Globus pallidus (tissue), 1 donor: Measurements from ENCODE around the gene RAB3D.
"Not testable (repeated sequence)": the region's sequence is repeated elsewhere in the genome, so short reads cannot be mapped to it uniquely, and the experiment has no call there.

Source experiments
- DNase-seq: peaks from one replicate; pipeline ENCODE4 v3.0.0-alpha.2; 2015; ENCODE audit warnings: low spot score

RAB3D gene

DNA sequence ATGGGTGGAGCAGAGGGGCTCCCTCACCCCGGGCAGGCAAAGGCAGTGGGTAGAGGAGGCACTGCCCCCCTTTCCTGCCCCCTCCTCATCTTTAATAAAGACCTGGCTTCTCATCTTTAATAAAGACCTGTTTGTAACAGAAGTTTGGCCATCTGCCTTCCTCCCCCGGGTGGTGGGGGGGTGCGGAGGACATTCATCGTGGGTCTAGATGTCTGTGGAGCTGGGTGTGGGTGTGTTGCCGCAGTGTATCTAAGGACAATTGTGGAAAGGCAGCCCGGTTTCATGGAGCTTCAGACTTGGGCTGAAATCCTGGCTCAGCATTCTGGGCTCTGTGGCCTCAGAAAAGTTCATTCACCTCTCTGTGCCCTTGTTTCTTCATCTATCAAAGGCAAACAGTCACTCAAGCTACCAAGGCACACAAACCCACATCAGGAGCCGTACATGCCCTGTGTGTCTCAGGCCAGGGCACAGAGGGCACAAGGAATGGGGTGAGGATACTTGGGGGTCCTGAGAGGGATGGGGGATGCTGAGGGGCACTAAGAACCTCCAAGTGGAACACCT, 26.2 kb upstream of the RAB3D start:
- DNase-seq = no peak

- DNase-seq = no peak
Observed at GRCh38 chr19:11364935-11365334, 25.5 kb upstream of the RAB3D start.

GRCh38 chr19:11364296-11364904, 24.9 kb upstream of the RAB3D start:
- no peak for DNase-seq

DNA sequence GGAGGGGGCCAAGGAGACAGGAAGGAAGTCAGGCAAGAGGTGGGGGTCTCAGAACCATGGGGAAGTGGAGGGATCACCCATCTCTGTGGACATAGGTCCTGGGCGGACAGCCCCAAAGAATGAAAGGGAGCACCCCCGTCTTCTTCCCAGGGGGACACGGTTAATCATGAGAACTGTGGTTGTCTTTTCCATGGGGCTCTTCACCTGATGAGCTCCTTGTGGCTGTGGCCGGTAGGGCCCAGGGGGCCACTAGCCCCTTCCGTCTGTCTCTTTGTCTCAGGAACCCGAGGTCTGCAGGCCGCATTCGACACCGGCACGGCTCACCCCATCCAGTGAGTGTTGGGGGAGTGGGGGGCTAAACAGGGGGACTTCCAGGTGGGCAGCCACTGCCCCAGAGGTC, 24.4 kb upstream of the RAB3D start:
- DNase-seq = no peak

- no peak for DNase-seq
Observed at GRCh38 chr19:11361771-11362731, 22.6 kb upstream of the RAB3D start.

DNA sequence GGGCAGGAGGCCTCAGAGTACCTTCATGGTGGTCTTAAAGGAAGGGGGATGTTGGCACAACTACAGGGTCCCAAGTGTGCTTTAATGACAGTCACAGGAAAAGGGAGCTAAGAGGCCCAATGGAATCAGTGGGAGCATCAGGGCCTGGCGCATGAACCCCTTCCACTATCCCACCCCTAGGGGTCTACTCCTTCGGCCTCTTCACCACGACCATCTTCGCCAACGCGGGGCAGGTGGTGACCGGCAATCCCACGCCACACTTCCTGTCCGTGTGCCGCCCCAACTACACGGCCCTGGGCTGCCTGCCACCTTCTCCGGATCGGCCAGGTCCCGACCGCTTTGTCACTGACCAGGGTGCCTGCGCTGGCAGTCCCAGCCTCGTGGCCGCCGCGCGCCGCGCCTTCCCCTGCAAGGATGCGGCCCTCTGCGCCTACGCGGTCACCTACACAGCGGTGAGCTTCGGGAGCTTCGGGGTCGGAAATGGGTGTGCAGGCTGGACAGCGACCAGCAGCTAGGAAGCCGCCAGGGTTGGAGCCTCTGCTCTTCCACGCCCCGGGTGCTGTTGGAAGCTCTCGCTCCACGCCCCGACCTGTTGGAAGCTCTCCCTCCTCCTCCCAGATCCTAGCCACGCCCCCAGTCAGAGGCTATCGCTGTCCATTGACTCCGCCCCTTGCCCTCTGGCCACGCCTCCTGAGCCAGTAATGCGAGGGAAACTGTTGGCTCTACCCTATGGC, 21.7 kb upstream of the RAB3D start:
- DNase-seq = no peak

DNA sequence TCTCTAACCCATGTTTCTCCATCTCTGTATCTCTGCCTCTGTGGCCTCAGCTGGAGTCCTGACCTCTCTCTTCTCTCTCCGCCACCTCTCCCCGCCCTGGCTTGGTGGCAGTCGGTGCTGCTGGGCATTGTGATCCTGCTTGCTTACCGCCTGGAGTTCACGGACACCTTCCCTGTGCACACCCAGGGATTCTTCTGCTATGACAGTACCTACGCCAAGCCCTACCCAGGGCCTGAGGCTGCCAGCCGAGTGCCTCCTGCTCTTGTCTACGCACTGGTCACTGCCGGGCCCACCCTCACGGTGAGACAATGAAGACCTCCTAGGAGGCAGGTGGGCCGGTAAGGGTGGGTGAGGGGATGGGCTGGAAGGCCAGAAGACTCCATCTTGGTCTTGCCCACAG, 20.0 kb upstream of the RAB3D start:
- no peak for DNase-seq

DNA sequence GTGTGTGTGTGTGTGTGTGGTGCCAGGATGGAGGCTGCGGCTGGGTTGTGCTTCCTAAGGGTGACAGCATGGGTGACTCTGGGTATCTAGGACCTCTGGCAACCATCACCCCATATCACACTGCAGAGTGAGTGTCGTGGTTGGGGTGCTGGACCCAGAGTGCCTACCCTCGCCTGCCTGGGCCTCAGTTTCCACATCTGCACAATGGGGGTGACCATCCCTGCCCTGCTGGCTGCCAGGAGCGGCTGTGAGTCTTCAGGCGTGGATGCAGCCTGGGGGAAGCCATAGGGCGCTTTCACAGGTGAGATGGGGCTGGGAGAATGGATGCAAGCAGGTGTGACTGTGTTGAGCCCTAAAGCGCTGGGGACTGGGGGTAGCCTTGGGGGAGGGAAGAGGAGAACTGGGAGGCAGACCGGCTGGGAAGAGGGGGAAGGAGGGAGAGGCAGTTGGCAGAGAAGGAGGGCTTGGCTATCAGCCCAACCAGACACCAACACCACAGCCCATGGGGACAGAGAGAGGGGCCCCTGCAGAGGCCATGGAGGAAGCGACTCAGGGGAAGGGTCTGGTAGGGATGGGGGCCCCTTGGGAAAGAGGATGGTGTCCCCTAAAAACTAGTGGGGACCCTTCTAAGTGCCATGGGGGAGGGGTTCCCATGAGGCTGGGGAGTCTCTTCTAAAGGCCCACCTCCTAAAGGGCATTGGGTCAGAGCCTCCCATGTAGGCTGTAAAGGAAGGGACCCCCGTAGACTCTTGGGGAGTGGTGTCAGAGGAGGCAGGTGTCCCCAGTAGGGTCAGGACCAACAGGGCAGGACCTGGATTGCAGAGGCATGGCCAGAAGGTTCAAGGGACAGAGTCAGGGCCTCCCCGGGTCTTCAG, 17.5 kb upstream of the RAB3D start:
- DNase-seq = no peak

DNA sequence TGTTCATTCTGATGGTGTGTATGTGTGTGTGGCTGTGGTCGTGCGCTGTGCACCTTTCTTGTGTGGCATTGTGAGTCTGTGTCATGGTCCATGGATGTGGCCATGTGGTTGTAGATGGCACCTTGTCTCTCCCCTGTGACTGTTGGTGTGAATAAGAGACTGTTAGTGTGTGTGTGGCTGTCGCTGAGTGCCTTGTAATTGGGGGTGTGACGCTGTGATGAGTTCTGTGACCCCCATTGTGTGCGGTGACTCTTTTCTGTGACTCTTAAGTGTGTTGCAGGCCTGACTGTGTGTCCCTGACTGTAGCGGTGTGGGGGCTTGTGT, 16.6 kb upstream of the RAB3D start:
- no peak for DNase-seq

DNA sequence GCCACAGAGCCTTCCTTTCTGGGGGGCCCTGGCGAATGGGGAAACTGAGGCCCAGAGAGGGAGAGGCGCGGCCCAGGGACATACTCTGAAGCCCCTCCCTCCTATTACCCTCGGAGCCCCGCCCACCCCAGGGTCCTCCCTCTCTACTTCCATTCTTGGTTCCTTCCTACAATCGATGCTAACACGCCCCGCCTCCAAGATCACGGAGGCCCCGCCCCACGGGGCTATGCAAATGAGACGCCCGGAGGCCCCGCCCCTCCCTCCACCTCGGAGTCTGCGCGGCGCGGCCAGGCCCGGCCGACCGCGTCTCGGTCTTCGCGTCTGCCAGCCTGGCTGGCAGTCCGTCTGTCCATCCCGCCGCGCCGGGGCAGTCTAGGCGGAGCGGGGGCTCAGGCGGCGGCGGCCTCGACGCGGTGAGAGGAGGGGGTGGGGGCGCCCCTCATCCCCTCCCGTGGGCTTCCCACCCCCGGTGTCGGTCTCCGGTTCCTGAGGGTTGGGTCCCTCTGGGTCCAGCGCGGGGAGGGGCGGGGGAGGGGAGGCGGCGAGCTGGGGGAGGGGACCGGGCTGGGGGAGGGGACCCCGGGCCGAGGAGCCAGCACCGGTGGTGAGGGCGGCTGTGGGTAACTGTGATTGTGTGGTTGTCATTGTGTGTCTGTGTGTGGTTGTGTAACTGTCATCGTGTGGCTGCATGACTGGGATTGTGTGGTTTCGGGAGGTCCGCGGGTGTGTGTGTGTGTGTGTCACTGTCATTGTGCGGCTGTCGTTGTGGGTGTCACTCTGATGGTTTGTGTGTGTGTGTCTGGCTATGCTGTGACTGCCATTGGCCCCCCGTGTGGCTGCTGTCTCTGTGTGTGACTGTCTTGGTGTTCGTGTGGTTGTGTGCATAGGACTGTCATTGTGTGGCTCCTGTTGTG, 16.0 kb upstream of the RAB3D start, which contains the start of gene PLPPR2:
TSS of gene PLPPR2 (plus strand) at position 273 of the 914 bp plus-strand sequence. CDS start 2,242 bp downstream, outside the sequence.
- DNase-seq = peak; percentile 78

GRCh38 chr19:11354102-11354501, 14.6 kb upstream of the RAB3D start:
- not testable (repeated sequence) for DNase-seq

DNA sequence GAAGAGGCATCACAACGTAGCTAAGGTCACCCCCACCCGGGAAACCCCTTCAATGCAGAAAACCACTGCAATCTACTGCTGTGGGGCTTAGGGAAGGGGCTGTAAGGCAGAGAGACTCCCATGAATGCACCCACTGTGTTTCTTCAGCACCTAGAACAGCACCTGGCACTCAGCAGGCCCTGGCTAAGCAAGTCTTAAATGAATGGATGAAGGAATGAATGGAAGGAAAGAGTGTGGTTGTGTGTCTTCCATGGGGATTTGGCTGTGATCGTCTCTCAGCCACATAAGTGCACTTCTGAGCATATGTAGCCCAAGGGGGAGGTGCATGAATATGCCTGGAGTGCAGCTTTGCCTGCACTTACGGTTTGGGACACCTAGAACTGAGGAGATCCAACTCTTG, 9.7 kb upstream of the RAB3D start:
- DNase-seq = no peak

- DNase-seq = no peak
Observed at GRCh38 chr19:11347546-11348039, 8.1 kb upstream of the RAB3D start.

GRCh38 chr19:11346104-11346940, 6.9 kb upstream of the RAB3D start, which contains the start of the genes CCDC159 and TMEM205:
TSS of gene CCDC159 (plus strand) at chr19:11346519. CDS start at chr19:11346607, 88 bp downstream.
TSS of gene TMEM205 (minus strand) at chr19:11346268. CDS start at chr19:11345619, 649 bp downstream.
- peak; percentile 99 for DNase-seq

DNA sequence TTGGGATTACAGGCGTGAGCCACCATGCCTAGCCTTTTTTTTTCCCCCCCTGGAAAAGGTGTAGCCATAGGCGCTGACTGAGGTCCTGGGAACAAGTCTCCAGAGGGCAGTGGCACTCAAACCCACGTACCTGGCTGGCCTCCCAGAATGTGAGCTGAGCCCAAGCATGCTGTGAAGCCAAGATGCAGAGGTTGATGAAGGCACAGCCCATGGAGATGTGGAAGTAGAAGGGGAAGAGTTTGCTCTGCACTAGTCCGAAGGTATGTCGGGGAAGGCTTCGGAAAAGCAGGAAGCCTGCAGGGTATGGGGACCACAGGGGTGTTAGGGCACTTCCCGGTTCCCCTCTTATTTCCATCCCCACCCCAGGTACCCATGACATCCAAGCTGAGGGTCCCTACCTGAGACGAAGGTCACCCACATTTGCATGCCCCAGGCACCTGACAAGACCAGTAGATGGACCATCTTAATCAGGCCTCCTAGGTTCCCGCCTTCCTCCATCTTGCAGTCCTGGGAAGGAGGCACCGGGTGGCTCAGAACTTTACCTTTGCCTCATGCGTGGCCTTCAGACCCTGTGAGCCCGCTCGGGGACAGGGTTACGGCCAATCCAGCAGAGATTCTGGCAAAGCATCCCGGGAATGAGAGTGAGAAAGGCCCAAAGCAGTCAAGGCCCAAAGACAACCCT, 5.8 kb upstream of the RAB3D start:
- no peak for DNase-seq

- DNase-seq = no peak
Observed at GRCh38 chr19:11342429-11342828, 3.0 kb upstream of the RAB3D start.

- not testable (repeated sequence) for DNase-seq
Observed at GRCh38 chr19:11340099-11340467, 626 bp upstream of the RAB3D start.

- no peak for DNase-seq
Observed at GRCh38 chr19:11338569-11339253, 746 bp downstream of the RAB3D start.
